Measurements from ENCODE around the gene CTU2. TPM values are rescaled to one million over a fixed set of nuclear protein-coding genes. Genes with fewer than 3 reads are reported as not detected.
A peak's percentile ranks its signal among the peaks of the same experiment; 100 is the strongest.

CTU2 gene
- total RNA-seq, 1 experiment from 2014 or later = 24.8 TPM

DNA sequence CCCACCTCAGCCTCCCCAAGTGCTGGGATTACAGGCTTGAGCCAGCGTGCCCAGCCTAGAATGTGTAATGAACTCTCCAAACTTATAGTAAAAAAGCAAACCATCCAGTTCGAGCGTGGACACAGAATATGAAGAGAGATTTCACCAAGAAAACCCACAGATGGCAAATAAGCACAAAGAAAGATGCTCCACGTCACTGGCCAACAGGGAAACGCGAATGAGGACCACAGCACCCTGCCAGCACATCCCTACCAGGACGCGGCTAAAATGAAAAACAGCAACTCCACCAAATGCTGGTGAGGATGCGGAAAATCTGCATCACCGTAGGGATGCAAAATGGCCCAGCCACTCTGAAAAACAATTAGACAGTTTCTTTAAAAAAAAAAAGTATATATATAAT, 44.8 kb upstream of the CTU2 start:
- Histone ChIP-seq H3K9me3 (ENCODE audit: control insufficient read depth, insufficient read depth, low read depth, low read length) (no peaks in the 10 kb centered on the region), H3K27ac (ENCODE audit: low read length) (no peak overlapping the region), H3K4me1 (ENCODE audit: control insufficient read depth, insufficient read depth, low read length) (peaks cover 5% of the 10 kb centered on the region; the same call in 1 of the 2 replicates), H3K4me3 (ENCODE audit: low read depth in 2 of 2, low read length in 2 of 2) (peak overlapping the region in 1 of 2 experiments; percentile 23; a peak in 1 of 4 replicates), H3K36me3 (ENCODE audit: control insufficient read depth, insufficient read depth, low read length) (no peaks in the 10 kb centered on the region; the same call in 1 of the 2 replicates), H3K27me3 (ENCODE audit: control insufficient read depth, insufficient read depth, low read length) (no peaks in the 10 kb centered on the region)
- in situ Hi-C loops (cut with HindIII; ENCODE audit: low pct_unique_long_range_greater_than_20kb, low sequenced_read_pairs) (no loop called here), intact Hi-C loops (cut with micrococcal nuclease; ENCODE audit: unreplicated experiment) (no loop called here)
- TF ChIP-seq, protein P1, sequence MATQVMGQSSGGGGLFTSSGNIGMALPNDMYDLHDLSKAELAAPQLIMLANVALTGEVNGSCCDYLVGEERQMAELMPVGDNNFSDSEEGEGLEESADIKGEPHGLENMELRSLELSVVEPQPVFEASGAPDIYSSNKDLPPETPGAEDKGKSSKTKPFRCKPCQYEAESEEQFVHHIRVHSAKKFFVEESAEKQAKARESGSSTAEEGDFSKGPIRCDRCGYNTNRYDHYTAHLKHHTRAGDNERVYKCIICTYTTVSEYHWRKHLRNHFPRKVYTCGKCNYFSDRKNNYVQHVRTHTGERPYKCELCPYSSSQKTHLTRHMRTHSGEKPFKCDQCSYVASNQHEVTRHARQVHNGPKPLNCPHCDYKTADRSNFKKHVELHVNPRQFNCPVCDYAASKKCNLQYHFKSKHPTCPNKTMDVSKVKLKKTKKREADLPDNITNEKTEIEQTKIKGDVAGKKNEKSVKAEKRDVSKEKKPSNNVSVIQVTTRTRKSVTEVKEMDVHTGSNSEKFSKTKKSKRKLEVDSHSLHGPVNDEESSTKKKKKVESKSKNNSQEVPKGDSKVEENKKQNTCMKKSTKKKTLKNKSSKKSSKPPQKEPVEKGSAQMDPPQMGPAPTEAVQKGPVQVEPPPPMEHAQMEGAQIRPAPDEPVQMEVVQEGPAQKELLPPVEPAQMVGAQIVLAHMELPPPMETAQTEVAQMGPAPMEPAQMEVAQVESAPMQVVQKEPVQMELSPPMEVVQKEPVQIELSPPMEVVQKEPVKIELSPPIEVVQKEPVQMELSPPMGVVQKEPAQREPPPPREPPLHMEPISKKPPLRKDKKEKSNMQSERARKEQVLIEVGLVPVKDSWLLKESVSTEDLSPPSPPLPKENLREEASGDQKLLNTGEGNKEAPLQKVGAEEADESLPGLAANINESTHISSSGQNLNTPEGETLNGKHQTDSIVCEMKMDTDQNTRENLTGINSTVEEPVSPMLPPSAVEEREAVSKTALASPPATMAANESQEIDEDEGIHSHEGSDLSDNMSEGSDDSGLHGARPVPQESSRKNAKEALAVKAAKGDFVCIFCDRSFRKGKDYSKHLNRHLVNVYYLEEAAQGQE (IDR thresholded peaks at IDR 0.05; ENCODE audit: insufficient read depth in 1 of 2, low read depth in 2 of 2, low read length in 1 of 2) = no peak
- TF ChIP-seq SIN3A (IDR thresholded peaks at IDR 0.05; ENCODE audit: borderline replicate concordance, insufficient read depth, low read depth, low read length) (no peak), TCF7L2 (IDR thresholded peaks at IDR 0.05; ENCODE audit: low read depth, low read length) (no peak), POLR2AphosphoS5 (IDR thresholded peaks at IDR 0.05; ENCODE audit: low read depth, low read length) (no peak), CTCF (IDR thresholded peaks at IDR 0.05) (no peak)
- no TSS peak for BruUV-seq (replicated peaks)
- ATAC-seq (no peak), DNase-seq (ENCODE audit: low read depth, low spot score) (no peak)
- ChIA-PET POLR2A (no interaction called here), CTCF (no interaction called here)

GRCh38 chr16:88662222-88662842, 44.0 kb upstream of the CTU2 start:
- peak overlapping the region; percentile 69 for H3K27ac ChIP-seq (ENCODE audit: low read length)
- no peaks in the 10 kb centered on the region for H3K27me3 ChIP-seq (ENCODE audit: control insufficient read depth, insufficient read depth, low read length)
- ChIA-PET CTCF (no interaction called here), POLR2A (no interaction called here)
- H3K36me3 ChIP-seq (ENCODE audit: control insufficient read depth, insufficient read depth, low read length) = no peaks in the 10 kb centered on the region; the same call in 1 of the 2 replicates
- DNase-seq (ENCODE audit: low read depth, low spot score) (no peak), ATAC-seq (no peak)
- intact Hi-C loops (cut with micrococcal nuclease; ENCODE audit: unreplicated experiment) = no loop called here
- H3K9me3 ChIP-seq (ENCODE audit: control insufficient read depth, insufficient read depth, low read depth, low read length) = no peaks in the 10 kb centered on the region
- peaks cover 5% of the 10 kb centered on the region; the same call in 1 of the 2 replicates for H3K4me1 ChIP-seq (ENCODE audit: control insufficient read depth, insufficient read depth, low read length)
- in situ Hi-C loops (cut with HindIII; ENCODE audit: low pct_unique_long_range_greater_than_20kb, low sequenced_read_pairs) = no loop called here
- peak overlapping the region; percentile 71 to 85 for H3K4me3 ChIP-seq (ENCODE audit: low read depth in 2 of 2, low read length in 2 of 2)
- BruUV-seq (replicated peaks) = TSS peak; percentile 78
- no peak for TF ChIP-seq SIN3A (IDR thresholded peaks at IDR 0.05; ENCODE audit: borderline replicate concordance, insufficient read depth, low read depth, low read length)
- TF ChIP-seq TCF7L2 (IDR thresholded peaks at IDR 0.05; ENCODE audit: low read depth, low read length) = no peak
- TF ChIP-seq CTCF (IDR thresholded peaks at IDR 0.05) = no peak
- no peak for TF ChIP-seq POLR2AphosphoS5 (IDR thresholded peaks at IDR 0.05; ENCODE audit: low read depth, low read length)
- TF ChIP-seq, protein P1 (IDR thresholded peaks at IDR 0.05; ENCODE audit: insufficient read depth in 1 of 2, low read depth in 2 of 2, low read length in 1 of 2) = no peak
